Measurements from ENCODE around the gene YOD1. TPM values are rescaled to one million over a fixed set of nuclear protein-coding genes. Genes with fewer than 3 reads are reported as not detected.
A peak's percentile ranks its signal among the peaks of the same experiment; 100 is the strongest.

YOD1 gene
- total RNA-seq, 1 experiment from 2014 or later = 12.5 TPM

- no peak for DNase-seq
- Histone ChIP-seq H4K20me1 (ENCODE audit: insufficient read depth) (0 out of 2 replicates have a peak, but pooled peaks cover 9% of the 10 kb centered on the region), H3K4me1 (replicated peaks; ENCODE audit: insufficient read depth) (peaks cover 58% of the 10 kb centered on the region), H3K9me3 (ENCODE audit: insufficient read depth, low read depth) (no peaks in the 10 kb centered on the region), H3K36me3 (ENCODE audit: low read depth) (peaks cover 49% of the 10 kb centered on the region), H2AFZ (no peak overlapping the region), H3K27me3 (ENCODE audit: insufficient read depth, low read depth) (no peaks in the 10 kb centered on the region), H3K27ac (no peak overlapping the region), H3K4me3 (peak overlapping the region; percentile 93), H3K79me2 (ENCODE audit: low read depth) (peaks cover 76% of the 10 kb centered on the region), H3K4me2 (peak overlapping the region; percentile 86), H3K9me2 (ENCODE audit: insufficient read depth) (no peaks in the 10 kb centered on the region), H3F3A (ENCODE audit: insufficient read depth, low read depth) (peaks cover 31% of the 10 kb centered on the region)
- CTCF ChIA-PET = interaction anchor here (0.8 kb wide), 1 partner anchor 16 kb away, joined by 3 read pairs; the partner anchor contains the start of gene C1orf116
- POLR2A ChIA-PET (ENCODE audit: unreplicated experiment) = interaction anchor here (0.6 to 3.1 kb wide), 3 partner anchors 17 to 379 kb away, joined by 6 to 14 read pairs (median 7); partner anchors contain the start of gene C1orf116
- TF ChIP-seq CTCF (conservative IDR thresholded peaks at IDR 0.05) (no peak), EZH2 (IDR thresholded peaks at IDR 0.05; ENCODE audit: low read depth) (no peak)
- no TSS peak for BruUV-seq (replicated peaks)
- intact Hi-C loops (cut with micrococcal nuclease; ENCODE audit: unreplicated experiment) = no loop called here
These were observed 2.0 kb downstream of the YOD1 start for GRCh38 chr1:207049054-207049453.

GRCh38 chr1:207048041-207048440 lies 3.0 kb downstream of the YOD1 start:
- Histone ChIP-seq H3K27ac (no peak overlapping the region), H2AFZ (no peak overlapping the region), H3K9me2 (ENCODE audit: insufficient read depth) (no peaks in the 10 kb centered on the region), H3K27me3 (ENCODE audit: insufficient read depth, low read depth) (no peaks in the 10 kb centered on the region), H3K4me1 (replicated peaks; ENCODE audit: insufficient read depth) (peaks cover 58% of the 10 kb centered on the region), H3K79me2 (ENCODE audit: low read depth) (peaks cover 77% of the 10 kb centered on the region), H3K4me3 (peak overlapping the region; percentile 30; the same call in 1 of the 2 replicates), H3K4me2 (peak overlapping the region; percentile 86), H3K36me3 (ENCODE audit: low read depth) (peaks cover 58% of the 10 kb centered on the region), H4K20me1 (ENCODE audit: insufficient read depth) (0 out of 2 replicates have a peak, but pooled peaks cover 9% of the 10 kb centered on the region), H3K9me3 (ENCODE audit: insufficient read depth, low read depth) (no peaks in the 10 kb centered on the region), H3F3A (ENCODE audit: insufficient read depth, low read depth) (peaks cover 23% of the 10 kb centered on the region)
- BruUV-seq (replicated peaks) = no TSS peak
- ChIA-PET POLR2A (ENCODE audit: unreplicated experiment) (interaction anchor here (1.3 kb wide), 1 partner anchor 15 kb away, joined by 3 read pairs; the partner anchor contains the start of gene C1orf116), CTCF (no interaction called here)
- intact Hi-C loops (cut with micrococcal nuclease; ENCODE audit: unreplicated experiment) = no loop called here
- no peak for DNase-seq
- no peak for TF ChIP-seq CTCF (conservative IDR thresholded peaks at IDR 0.05)
- TF ChIP-seq EZH2 (IDR thresholded peaks at IDR 0.05; ENCODE audit: low read depth) = no peak

- H3K4me1 ChIP-seq (replicated peaks; ENCODE audit: insufficient read depth) = peaks cover 58% of the 10 kb centered on the region
- intact Hi-C loops (cut with micrococcal nuclease; ENCODE audit: unreplicated experiment) = no loop called here
- H3K79me2 ChIP-seq (ENCODE audit: low read depth) = peaks cover 77% of the 10 kb centered on the region
- ChIA-PET CTCF (interaction anchor here (1.2 kb wide), 1 partner anchor 14 kb away, joined by 6 read pairs; the partner anchor contains the start of gene C1orf116), POLR2A (ENCODE audit: unreplicated experiment) (interaction anchor here (1.3 kb wide), 1 partner anchor 15 kb away, joined by 3 read pairs; the partner anchor contains the start of gene C1orf116)
- TF ChIP-seq EZH2 (IDR thresholded peaks at IDR 0.05; ENCODE audit: low read depth) = no peak
- no peak for TF ChIP-seq CTCF (conservative IDR thresholded peaks at IDR 0.05)
- H3K27me3 ChIP-seq (ENCODE audit: insufficient read depth, low read depth) = no peaks in the 10 kb centered on the region
- H4K20me1 ChIP-seq (ENCODE audit: insufficient read depth) = 0 out of 2 replicates have a peak, but pooled peaks cover 9% of the 10 kb centered on the region
- no peak for DNase-seq
- H3K4me3 ChIP-seq = peak overlapping the region; percentile 30; the same call in 1 of the 2 replicates
- H3K27ac ChIP-seq = no peak overlapping the region
- no peak overlapping the region for H2AFZ ChIP-seq
- peaks cover 59% of the 10 kb centered on the region for H3K36me3 ChIP-seq (ENCODE audit: low read depth)
- H3K9me3 ChIP-seq (ENCODE audit: insufficient read depth, low read depth) = no peaks in the 10 kb centered on the region
- H3K4me2 ChIP-seq = peak overlapping the region; percentile 86
- no peaks in the 10 kb centered on the region for H3K9me2 ChIP-seq (ENCODE audit: insufficient read depth)
- H3F3A ChIP-seq (ENCODE audit: insufficient read depth, low read depth) = peaks cover 21% of the 10 kb centered on the region
- no TSS peak for BruUV-seq (replicated peaks)
These were observed 3.5 kb downstream of the YOD1 start for GRCh38 chr1:207047505-207047904.

All from PC-9 (cell line).